GM12878 (cell line): Measurements from ENCODE around the gene CORO2B. TPM values are rescaled to one million over a fixed set of nuclear protein-coding genes. Genes with fewer than 3 reads are reported as not detected.

ENCODE experiments used
- ATAC-seq: fragments of 200-7000 bp; cut with Tn5 transposase; 3 replicates; pipeline ENCODE4 v1.9.1; 2020; ENCODE audit warnings: mild to moderate bottlenecking, moderate library complexity
- BruUV-seq: library from RNA; stranded (reverse); fragments of 400-500 nt; replicated peaks from 2 replicates; lab custom pipeline; 2021; lab: Mats Ljungman, UMichigan
- CTCF ChIA-PET: fragments of 300-600 bp; sonication (Branson Sonifier 250); formaldehyde crosslinking; extraction: SDS; loops from one replicate; lab custom pipeline; 2021; ENCODE audit warnings: inconsistent platforms; lab: Yijun Ruan, JAX
- POLR2A ChIA-PET: fragments of 350-600 bp; formaldehyde crosslinking; extraction: SDS; loops from one replicate; lab custom pipeline; 2021; ENCODE audit warnings: inconsistent platforms; lab: Charles Lee
- RAD21 ChIA-PET: fragments of 300-600 bp; sonication (Branson Sonifier 250); formaldehyde crosslinking; loops from one replicate; lab custom pipeline; 2023; ENCODE audit warnings: antibody characterized with exemption; ENCODE audit not compliant: unreplicated experiment; lab: Charles Lee
- SMC1A ChIA-PET: fragments of 300-600 bp; sonication (Branson Sonifier 250); formaldehyde crosslinking; loops from one replicate; lab custom pipeline; 2023; ENCODE audit not compliant: unreplicated experiment, uncharacterized antibody; lab: Charles Lee
- DNase-seq: peaks from one replicate; pipeline ENCODE4 v3.0.0-alpha.2; 2011; ENCODE audit warnings: low read depth, low spot score
- FAIRE-seq: peaks from 3 replicates; lab custom pipeline; 2011; peaks lifted over from hg19 to GRCh38; lab: Jason Lieb, UNC
- H2AFZ ChIP-seq: 2 replicates; pipeline ENCODE4 v1.6.0; 2011; ENCODE audit warnings: low read depth, low read length, control low read depth; ENCODE audit not compliant: control insufficient read depth
- H3K27ac ChIP-seq: 2 replicates; pipeline ENCODE4 v1.5.1; 2011; ENCODE audit warnings: control low read depth; ENCODE audit not compliant: control insufficient read depth, insufficient read depth
- H3K27me3 ChIP-seq, 2 experiments: replicated peaks in 1 of 2; 2 replicates each; pipeline versions ENCODE4 v1.6.0 to v1.6.1; 2011; ENCODE audit warnings: low read length in 1 of 2; ENCODE audit not compliant: control insufficient read depth in 2 of 2, insufficient read depth in 2 of 2
- H3K36me3 ChIP-seq, 2 experiments: 2 replicates each; pipeline ENCODE4 v1.5.1; 2011; ENCODE audit warnings: low read length in 1 of 2; ENCODE audit not compliant: control insufficient read depth in 2 of 2, insufficient read depth in 2 of 2
- H3K4me1 ChIP-seq: 2 replicates; pipeline ENCODE4 v1.6.1; 2011; ENCODE audit warnings: mild to moderate bottlenecking, low read length, moderate library complexity, mixed read lengths; ENCODE audit not compliant: control insufficient read depth, insufficient read depth
- H3K4me2 ChIP-seq: 2 replicates; pipeline ENCODE4 v1.6.0; 2011; ENCODE audit warnings: control low read depth; ENCODE audit not compliant: control insufficient read depth, insufficient read depth
- H3K4me3 ChIP-seq: fragments of 200-600 bp; sonication (generic); 2 replicates; pipeline ENCODE4 v1.5.1; 2016
- H3K79me2 ChIP-seq: 2 replicates; pipeline ENCODE4 v1.6.0; 2011; ENCODE audit warnings: low read length; ENCODE audit not compliant: control insufficient read depth, insufficient read depth
- H3K9ac ChIP-seq: 2 replicates; pipeline ENCODE4 v1.8.0; 2011; ENCODE audit warnings: low read length, control low read depth, mixed read lengths; ENCODE audit not compliant: control insufficient read depth, insufficient read depth
- H3K9me3 ChIP-seq: replicated peaks from 3 replicates; pipeline ENCODE4 v1.5.1; 2011; ENCODE audit warnings: mild to moderate bottlenecking, low read length; ENCODE audit not compliant: control insufficient read depth, insufficient read depth
- H4K20me1 ChIP-seq: 2 replicates; pipeline ENCODE4 v1.6.0; 2011; ENCODE audit not compliant: control insufficient read depth, insufficient read depth
- HSF1 ChIP-seq: fragments of 150-350 bp; IDR thresholded peaks from 2 replicates; pipeline ENCODE4 v1.6.1; 2014; ENCODE audit warnings: mild to moderate bottlenecking, low read depth, low read length
- MTA2 ChIP-seq: fragments of 450-650 bp; IDR thresholded peaks from 2 replicates; pipeline ENCODE4 v1.6.1; 2016; ENCODE audit warnings: low read depth, mild to moderate bottlenecking, moderate library complexity
- NR2F1 ChIP-seq: fragments of 450-650 bp; conservative IDR thresholded peaks from 2 replicates; pipeline ENCODE4 v1.6.1; 2017; ENCODE audit warnings: mild to moderate bottlenecking
- PAX5 ChIP-seq: IDR thresholded peaks from 2 replicates; pipeline ENCODE4 v1.6.1; 2011; ENCODE audit warnings: low read depth, low read length, borderline replicate concordance
- PML ChIP-seq: IDR thresholded peaks from 2 replicates; pipeline ENCODE4 v1.6.1; 2012; ENCODE audit warnings: low read length, inconsistent platforms
- POLR2AphosphoS5 ChIP-seq: IDR thresholded peaks from 2 replicates; pipeline ENCODE4 v1.6.1; 2011; ENCODE audit warnings: mild to moderate bottlenecking, low read length, inconsistent platforms
- RAD51 ChIP-seq: fragments of 450-650 bp; IDR thresholded peaks from 2 replicates; pipeline ENCODE4 v1.6.1; 2016; ENCODE audit warnings: moderate library complexity, mild to moderate bottlenecking, inconsistent platforms
- WGBS: methylation state at CpG from one replicate; pipeline ENCODE4 v1.1.6; 2016; ENCODE audit warnings: low lambda C conversion rate; ENCODE audit not compliant: insufficient replicate concordance, insufficient coverage; ENCODE audit errors: missing lambda C conversion rate; 5-methylcytosine and 5-hydroxymethylcytosine counted together
- in situ Hi-C: fragments of 300-500 bp; cut with MboI; formaldehyde crosslinking; loops from 9 replicates; pipeline ENCODE4 v1.14.3; 2018; ENCODE audit warnings: mixed read lengths
- intact Hi-C: fragments of 100-400 bp; cut with micrococcal nuclease; formaldehyde crosslinking; loops from one replicate; pipeline ENCODE4 v1.14.2; 2022; ENCODE audit not compliant: unreplicated experiment
- polyA plus RNA-seq, 11 experiments: library from polyadenylated mRNA; depleted of rRNA in 4 of 11; unstranded in 6 of 11; stranded (reverse) in 5 of 11; fragments of >200 nt; fragmentation: Nextera tagmentation in 4 of 11; fragmentation: Illumina TruSeq in 1 of 11; extraction: Ambion mirVana in 4 of 11; extraction: Trizol in 1 of 11; gene quantifications; 1 replicate in 1 of 11; 2 replicates in 10 of 11; pipeline versions ENCODE4 v1.2.1 to v1.2.3, GENCODE V29; 2011 to 2016; ENCODE audit warnings: inconsistent platforms in 2 of 11, missing spikeins in 2 of 11, low read depth in 1 of 11
- total RNA-seq, 4 experiments: library from RNA; depleted of rRNA in 3 of 4; stranded (reverse); fragments of >200 nt in 3 of 4; fragmentation: Illumina TruSeq in 1 of 4; extraction: Trizol in 1 of 4; gene quantifications; 2 replicates each; pipeline versions ENCODE4 v1.2.1 to v1.2.3, GENCODE V29; 2013 to 2021

The CORO2B gene
- total and polyA plus RNA-seq, 10 of the 15 experiments (the other 5 are each of a cell fraction or from before 2014, with no cell fraction given) = 0.05 to 0.73 (median 0.13) TPM; not detected in 4

- Histone ChIP-seq H2AFZ (no peak overlapping the region), H3K27ac (no peak overlapping the region), H3K27me3 (peaks cover 2% of the 10 kb centered on the region in 2 experiments; a peak in 3 of 4 replicates), H3K4me2 (no peak overlapping the region), H4K20me1 (no peaks in the 10 kb centered on the region)
- DNase-seq (no peak), FAIRE-seq (no peak)
- SMC1A ChIA-PET = no interaction called here
- WGBS = 44% methylated on average over 4 of the region's 4 CpGs
- in situ Hi-C loops = no loop called here
- RAD21 ChIA-PET = no interaction called here
- POLR2A ChIA-PET = no interaction called here
- CTCF ChIA-PET = no interaction called here
- TF ChIP-seq MTA2 (no peak), PML (no peak), NR2F1 (no peak), RAD51 (no peak), POLR2AphosphoS5 (no peak), PAX5 (no peak), HSF1 (no peak)
- TF ChIP-seq, all 136 proteins: peak for 0
- intact Hi-C loops = no loop called here
- no peak overlapping the region for H3K4me3 ChIP-seq
- no TSS peak for BruUV-seq
- H3K79me2 ChIP-seq = no peaks in the 10 kb centered on the region
- no peaks in the 10 kb centered on the region for H3K4me1 ChIP-seq
- no peaks in the 10 kb centered on the region for H3K9me3 ChIP-seq
- no peaks in the 10 kb centered on the region for H3K36me3 ChIP-seq
- no peak overlapping the region for H3K9ac ChIP-seq
- ATAC-seq = no peak
Measured at GRCh38 chr15:68618908-68619698, 40.3 kb downstream of the CORO2B start.
